ENCODE results near the gene CHKA. TPM values are rescaled to one million over a fixed set of nuclear protein-coding genes. Genes with fewer than 3 reads are reported as not detected.
A peak's percentile ranks its signal among the peaks of the same experiment; 100 is the strongest.

CHKA gene
- total RNA-seq, 1 experiment from 2014 or later, result 136 TPM

DNA sequence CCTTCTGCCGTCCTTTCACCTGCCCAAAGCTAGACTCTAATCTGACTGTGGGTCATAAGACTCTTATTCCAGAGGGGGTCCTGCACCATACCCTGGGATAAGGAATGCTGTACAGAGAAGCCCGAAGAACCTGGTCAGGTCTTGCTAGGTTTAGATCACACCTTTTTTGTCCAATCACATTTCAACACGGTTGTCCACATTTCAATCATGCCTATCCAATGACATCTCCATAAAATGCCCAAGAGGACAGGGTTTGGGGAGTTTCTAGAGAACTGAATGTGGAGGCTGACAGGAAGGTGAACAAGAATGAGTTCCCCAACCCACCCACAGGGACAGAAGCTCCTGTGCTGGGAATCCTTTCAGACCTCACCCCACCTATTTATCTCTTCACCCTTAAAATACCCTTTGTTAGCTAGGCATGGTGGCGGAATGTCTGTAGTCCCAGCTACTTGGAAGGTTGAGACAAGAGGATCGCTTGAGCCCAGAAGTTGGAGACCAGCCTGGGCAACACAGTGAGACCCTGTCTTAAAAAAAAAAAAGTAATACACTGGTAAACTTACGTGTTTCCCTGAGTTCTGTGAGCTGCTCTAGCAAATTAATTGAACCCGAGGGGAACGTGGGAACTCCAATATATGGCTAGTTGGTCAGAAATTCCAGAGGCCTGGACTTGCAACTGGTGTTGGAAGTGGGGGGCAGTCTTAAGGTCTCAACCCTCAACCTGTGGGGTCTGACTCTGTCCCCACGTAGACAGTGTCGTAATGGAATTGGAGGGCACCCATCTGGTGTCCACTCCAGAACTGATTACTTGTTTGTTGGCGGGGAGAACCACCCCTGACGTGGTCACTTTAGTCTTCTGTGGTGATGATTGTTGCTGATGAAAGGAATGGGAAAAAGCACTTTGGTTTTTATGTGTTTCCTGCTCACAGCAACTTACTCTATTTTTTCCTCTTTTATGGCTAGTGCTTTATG, 64.6 kb downstream of the CHKA start:
- intact Hi-C loops (cut with micrococcal nuclease; ENCODE audit: unreplicated experiment) (no loop called here), in situ Hi-C loops (cut with HindIII; ENCODE audit: low pct_unique_long_range_greater_than_20kb, low sequenced_read_pairs) (no loop called here)
- Histone ChIP-seq H3K4me1 (ENCODE audit: control insufficient read depth, insufficient read depth, low read length) (no peaks in the 10 kb centered on the region), H3K9me3 (ENCODE audit: control insufficient read depth, insufficient read depth, low read depth, low read length) (no peaks in the 10 kb centered on the region), H3K4me3 (ENCODE audit: low read depth in 2 of 2, low read length in 2 of 2) (no peak overlapping the region), H3K36me3 (ENCODE audit: control insufficient read depth, insufficient read depth, low read length) (peaks cover 7% of the 10 kb centered on the region; the same call in 1 of the 2 replicates), H3K27ac (ENCODE audit: low read length) (no peak overlapping the region), H3K27me3 (ENCODE audit: control insufficient read depth, insufficient read depth, low read length) (no peaks in the 10 kb centered on the region)
- ATAC-seq, result no peak
- POLR2A ChIA-PET, result no interaction called here
- CTCF ChIA-PET, result no interaction called here
- BruUV-seq (replicated peaks), result no TSS peak
- no peak for DNase-seq (ENCODE audit: low read depth, low spot score)
- no peak; the same call in 1 of the 2 replicates for TF ChIP-seq POLR2AphosphoS5 (IDR thresholded peaks at IDR 0.05; ENCODE audit: low read depth, low read length)
- no peak for TF ChIP-seq SIN3A (IDR thresholded peaks at IDR 0.05; ENCODE audit: borderline replicate concordance, insufficient read depth, low read depth, low read length)
- TF ChIP-seq, protein P1, sequence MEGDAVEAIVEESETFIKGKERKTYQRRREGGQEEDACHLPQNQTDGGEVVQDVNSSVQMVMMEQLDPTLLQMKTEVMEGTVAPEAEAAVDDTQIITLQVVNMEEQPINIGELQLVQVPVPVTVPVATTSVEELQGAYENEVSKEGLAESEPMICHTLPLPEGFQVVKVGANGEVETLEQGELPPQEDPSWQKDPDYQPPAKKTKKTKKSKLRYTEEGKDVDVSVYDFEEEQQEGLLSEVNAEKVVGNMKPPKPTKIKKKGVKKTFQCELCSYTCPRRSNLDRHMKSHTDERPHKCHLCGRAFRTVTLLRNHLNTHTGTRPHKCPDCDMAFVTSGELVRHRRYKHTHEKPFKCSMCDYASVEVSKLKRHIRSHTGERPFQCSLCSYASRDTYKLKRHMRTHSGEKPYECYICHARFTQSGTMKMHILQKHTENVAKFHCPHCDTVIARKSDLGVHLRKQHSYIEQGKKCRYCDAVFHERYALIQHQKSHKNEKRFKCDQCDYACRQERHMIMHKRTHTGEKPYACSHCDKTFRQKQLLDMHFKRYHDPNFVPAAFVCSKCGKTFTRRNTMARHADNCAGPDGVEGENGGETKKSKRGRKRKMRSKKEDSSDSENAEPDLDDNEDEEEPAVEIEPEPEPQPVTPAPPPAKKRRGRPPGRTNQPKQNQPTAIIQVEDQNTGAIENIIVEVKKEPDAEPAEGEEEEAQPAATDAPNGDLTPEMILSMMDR (IDR thresholded peaks at IDR 0.05), result no peak
- no peak for TF ChIP-seq TCF7L2 (IDR thresholded peaks at IDR 0.05; ENCODE audit: low read depth, low read length)
- TF ChIP-seq, protein P2, sequence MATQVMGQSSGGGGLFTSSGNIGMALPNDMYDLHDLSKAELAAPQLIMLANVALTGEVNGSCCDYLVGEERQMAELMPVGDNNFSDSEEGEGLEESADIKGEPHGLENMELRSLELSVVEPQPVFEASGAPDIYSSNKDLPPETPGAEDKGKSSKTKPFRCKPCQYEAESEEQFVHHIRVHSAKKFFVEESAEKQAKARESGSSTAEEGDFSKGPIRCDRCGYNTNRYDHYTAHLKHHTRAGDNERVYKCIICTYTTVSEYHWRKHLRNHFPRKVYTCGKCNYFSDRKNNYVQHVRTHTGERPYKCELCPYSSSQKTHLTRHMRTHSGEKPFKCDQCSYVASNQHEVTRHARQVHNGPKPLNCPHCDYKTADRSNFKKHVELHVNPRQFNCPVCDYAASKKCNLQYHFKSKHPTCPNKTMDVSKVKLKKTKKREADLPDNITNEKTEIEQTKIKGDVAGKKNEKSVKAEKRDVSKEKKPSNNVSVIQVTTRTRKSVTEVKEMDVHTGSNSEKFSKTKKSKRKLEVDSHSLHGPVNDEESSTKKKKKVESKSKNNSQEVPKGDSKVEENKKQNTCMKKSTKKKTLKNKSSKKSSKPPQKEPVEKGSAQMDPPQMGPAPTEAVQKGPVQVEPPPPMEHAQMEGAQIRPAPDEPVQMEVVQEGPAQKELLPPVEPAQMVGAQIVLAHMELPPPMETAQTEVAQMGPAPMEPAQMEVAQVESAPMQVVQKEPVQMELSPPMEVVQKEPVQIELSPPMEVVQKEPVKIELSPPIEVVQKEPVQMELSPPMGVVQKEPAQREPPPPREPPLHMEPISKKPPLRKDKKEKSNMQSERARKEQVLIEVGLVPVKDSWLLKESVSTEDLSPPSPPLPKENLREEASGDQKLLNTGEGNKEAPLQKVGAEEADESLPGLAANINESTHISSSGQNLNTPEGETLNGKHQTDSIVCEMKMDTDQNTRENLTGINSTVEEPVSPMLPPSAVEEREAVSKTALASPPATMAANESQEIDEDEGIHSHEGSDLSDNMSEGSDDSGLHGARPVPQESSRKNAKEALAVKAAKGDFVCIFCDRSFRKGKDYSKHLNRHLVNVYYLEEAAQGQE (IDR thresholded peaks at IDR 0.05; ENCODE audit: insufficient read depth in 1 of 2, low read depth in 2 of 2, low read length in 1 of 2), result no peak

DNA sequence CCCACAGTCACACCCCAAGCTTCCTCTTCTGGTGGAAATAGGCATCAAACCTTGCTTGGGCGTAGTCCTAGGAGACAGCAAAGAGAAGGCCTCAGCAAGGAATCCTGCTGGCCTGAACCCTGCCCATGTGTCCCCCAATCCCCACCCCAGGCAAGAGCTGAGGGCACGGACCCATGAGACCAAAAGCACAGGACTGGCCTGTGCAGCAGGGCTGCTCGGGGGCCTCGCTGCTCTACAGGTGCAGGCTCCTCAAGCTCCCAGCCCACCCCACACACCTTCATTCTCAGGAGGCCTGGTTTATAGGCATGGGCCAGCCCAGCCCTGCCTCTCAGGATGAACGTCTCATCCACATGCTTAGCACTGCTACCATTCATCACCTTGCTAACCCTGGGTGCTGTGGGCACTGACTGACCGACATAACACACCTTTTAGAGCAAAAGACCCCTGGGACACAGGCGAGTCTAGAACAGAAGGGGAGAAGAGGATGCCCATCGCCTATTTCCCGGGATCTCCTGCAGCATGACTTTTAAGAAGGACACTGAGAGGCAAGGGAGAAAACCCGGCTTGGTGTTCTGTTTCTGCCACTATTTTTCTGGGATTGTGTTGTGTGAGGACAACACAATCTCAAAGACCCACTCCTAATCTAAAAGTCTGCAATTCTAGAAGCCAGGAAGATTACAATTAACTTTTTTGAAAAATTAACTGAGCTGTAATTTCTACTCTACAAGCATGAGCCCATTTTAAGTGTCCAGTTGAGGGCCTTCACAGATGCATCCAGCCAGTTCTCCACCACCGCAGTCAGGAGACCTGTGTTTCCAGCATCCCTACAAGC, 67.0 kb downstream of the CHKA start:
- in situ Hi-C loops (cut with HindIII; ENCODE audit: low pct_unique_long_range_greater_than_20kb, low sequenced_read_pairs), result no loop called here
- 0 out of 2 replicates have a peak, but pooled peaks have one; percentile 10 for ATAC-seq

More for the DNA sequence above, 67.0 kb downstream of the CHKA start:
- H3K4me1 ChIP-seq (ENCODE audit: control insufficient read depth, insufficient read depth, low read length), result no peaks in the 10 kb centered on the region; the same call in 1 of the 2 replicates
- TF ChIP-seq SIN3A (IDR thresholded peaks at IDR 0.05; ENCODE audit: borderline replicate concordance, insufficient read depth, low read depth, low read length) (no peak), POLR2AphosphoS5 (IDR thresholded peaks at IDR 0.05; ENCODE audit: low read depth, low read length) (peak; percentile 69), TCF7L2 (IDR thresholded peaks at IDR 0.05; ENCODE audit: low read depth, low read length) (no peak)
- TF ChIP-seq, protein P1 (IDR thresholded peaks at IDR 0.05), result no peak
- TF ChIP-seq, protein P2 (IDR thresholded peaks at IDR 0.05; ENCODE audit: insufficient read depth in 1 of 2, low read depth in 2 of 2, low read length in 1 of 2), result no peak
- no peaks in the 10 kb centered on the region for H3K27me3 ChIP-seq (ENCODE audit: control insufficient read depth, insufficient read depth, low read length)
- 0 out of 2 replicates have a peak, but pooled peaks cover 3% of the 10 kb centered on the region for H3K36me3 ChIP-seq (ENCODE audit: control insufficient read depth, insufficient read depth, low read length)
- ChIA-PET CTCF (no interaction called here), POLR2A (no interaction called here)
- BruUV-seq (replicated peaks), result no TSS peak
- H3K9me3 ChIP-seq (ENCODE audit: control insufficient read depth, insufficient read depth, low read depth, low read length), result no peaks in the 10 kb centered on the region
- H3K4me3 ChIP-seq (ENCODE audit: low read depth in 2 of 2, low read length in 2 of 2), result no peak overlapping the region
- H3K27ac ChIP-seq (ENCODE audit: low read length), result no peak overlapping the region; the same call in 1 of the 2 replicates
- intact Hi-C loops (cut with micrococcal nuclease; ENCODE audit: unreplicated experiment), result no loop called here
- DNase-seq (ENCODE audit: low read depth, low spot score), result no peak

All from Panc1 (cell line).